ENCODE measurements around the gene TTC12. TPM values are rescaled to one million over a fixed set of nuclear protein-coding genes. Genes with fewer than 3 reads are reported as not detected.

The TTC12 gene
- total and polyA plus RNA-seq, 9 of the 15 experiments (the other 6 are each of a cell fraction or from before 2014, with no cell fraction given) = 5.1 to 19.9 (median 13.4) TPM

DNA sequence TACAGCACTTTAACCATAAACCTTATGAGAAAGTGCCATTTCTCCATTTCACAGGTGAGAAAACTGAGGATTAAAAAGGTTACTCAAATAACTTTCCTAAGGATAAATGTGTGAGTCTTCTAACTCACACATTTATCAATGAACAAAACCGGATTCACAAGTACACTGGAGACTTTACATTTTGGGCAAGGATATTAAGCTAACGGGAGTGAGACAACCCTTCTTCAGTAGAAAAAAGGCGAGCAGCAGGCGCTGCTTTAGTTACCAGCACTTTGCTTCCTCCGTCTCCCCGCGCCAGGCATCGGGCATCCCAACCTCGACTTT is 356 bp upstream of the TTC12 start:
- Histone ChIP-seq H3K4me2 (ENCODE audit: insufficient read depth, low read length) (peak overlapping the region; percentile 69), H3K9me3 (replicated peaks; ENCODE audit: control insufficient read depth, insufficient read depth, low read depth, low read length) (no peaks in the 10 kb centered on the region), H3K27me3 (ENCODE audit: control insufficient read depth in 2 of 2, insufficient read depth in 2 of 2, low read length in 2 of 2) (0 out of 5 replicates have a peak, but pooled peaks cover 0 to under 1% of the 10 kb centered on the region in 2 experiments), H3K9me1 (ENCODE audit: control insufficient read depth, insufficient read depth, low read length) (no peaks in the 10 kb centered on the region), H3K9ac (ENCODE audit: insufficient read depth in 1 of 2, low read depth in 2 of 2, low read length in 2 of 2) (no peak overlapping the region), H4K20me1 (replicated peaks; ENCODE audit: control insufficient read depth, insufficient read depth, low read length) (no peaks in the 10 kb centered on the region), H2AFZ (ENCODE audit: low read depth, low read length) (peak overlapping the region; percentile 92), H3K27ac (ENCODE audit: extremely low read depth, low read depth, low read length) (no peak overlapping the region), H3K4me1 (replicated peaks in 1 of 2; ENCODE audit: control insufficient read depth in 2 of 2, insufficient read depth in 2 of 2, low read length in 2 of 2) (peaks cover 5 to 8% of the 10 kb centered on the region in 2 experiments; a peak in 4 of 5 replicates), H3K79me2 (ENCODE audit: control insufficient read depth, insufficient read depth, low read length) (peaks cover 6% of the 10 kb centered on the region; the same call in 2 of the 3 replicates), H3K36me3 (ENCODE audit: control insufficient read depth, insufficient read depth, low read length) (no peaks in the 10 kb centered on the region), H3K4me3 (peak overlapping the region; percentile 83; the same call in 1 of the 2 replicates)
- ATAC-seq (no peak), FAIRE-seq (no peak), DNase-seq (ENCODE audit: extremely low read depth in 1 of 4, low spot score in 3 of 4) (no peak)
- in situ Hi-C loops (cut with MboI) (loop anchor here (25.0 kb wide), 2 partner anchors 223 to 948 kb away; no protein-coding TSS in a partner anchor), intact Hi-C loops (cut with micrococcal nuclease) (no loop called here)
- WGBS (ENCODE audit: insufficient coverage, low coverage, missing lambda C conversion rate) = 9% methylated on average over 9 of the region's 9 CpGs
- TSS peak; percentile 65 for BruUV-seq (replicated peaks)
- ChIA-PET POLR2A (interaction anchor here (0.6 to 1.3 kb wide), 3 partner anchors 9 to 43 kb away, joined by 3 to 4 read pairs (median 3); no protein-coding TSS in a partner anchor), CTCF (ENCODE audit: low intra/inter-chr PET ratio) (no interaction called here)
- TF ChIP-seq, protein P1, sequence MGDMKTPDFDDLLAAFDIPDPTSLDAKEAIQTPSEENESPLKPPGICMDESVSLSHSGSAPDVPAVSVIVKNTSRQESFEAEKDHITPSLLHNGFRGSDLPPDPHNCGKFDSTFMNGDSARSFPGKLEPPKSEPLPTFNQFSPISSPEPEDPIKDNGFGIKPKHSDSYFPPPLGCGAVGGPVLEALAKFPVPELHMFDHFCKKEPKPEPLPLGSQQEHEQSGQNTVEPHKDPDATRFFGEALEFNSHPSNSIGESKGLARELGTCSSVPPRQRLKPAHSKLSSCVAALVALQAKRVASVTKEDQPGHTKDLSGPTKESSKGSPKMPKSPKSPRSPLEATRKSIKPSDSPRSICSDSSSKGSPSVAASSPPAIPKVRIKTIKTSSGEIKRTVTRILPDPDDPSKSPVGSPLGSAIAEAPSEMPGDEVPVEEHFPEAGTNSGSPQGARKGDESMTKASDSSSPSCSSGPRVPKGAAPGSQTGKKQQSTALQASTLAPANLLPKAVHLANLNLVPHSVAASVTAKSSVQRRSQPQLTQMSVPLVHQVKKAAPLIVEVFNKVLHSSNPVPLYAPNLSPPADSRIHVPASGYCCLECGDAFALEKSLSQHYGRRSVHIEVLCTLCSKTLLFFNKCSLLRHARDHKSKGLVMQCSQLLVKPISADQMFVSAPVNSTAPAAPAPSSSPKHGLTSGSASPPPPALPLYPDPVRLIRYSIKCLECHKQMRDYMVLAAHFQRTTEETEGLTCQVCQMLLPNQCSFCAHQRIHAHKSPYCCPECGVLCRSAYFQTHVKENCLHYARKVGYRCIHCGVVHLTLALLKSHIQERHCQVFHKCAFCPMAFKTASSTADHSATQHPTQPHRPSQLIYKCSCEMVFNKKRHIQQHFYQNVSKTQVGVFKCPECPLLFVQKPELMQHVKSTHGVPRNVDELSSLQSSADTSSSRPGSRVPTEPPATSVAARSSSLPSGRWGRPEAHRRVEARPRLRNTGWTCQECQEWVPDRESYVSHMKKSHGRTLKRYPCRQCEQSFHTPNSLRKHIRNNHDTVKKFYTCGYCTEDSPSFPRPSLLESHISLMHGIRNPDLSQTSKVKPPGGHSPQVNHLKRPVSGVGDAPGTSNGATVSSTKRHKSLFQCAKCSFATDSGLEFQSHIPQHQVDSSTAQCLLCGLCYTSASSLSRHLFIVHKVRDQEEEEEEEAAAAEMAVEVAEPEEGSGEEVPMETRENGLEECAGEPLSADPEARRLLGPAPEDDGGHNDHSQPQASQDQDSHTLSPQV (IDR thresholded peaks at IDR 0.05) = peak; percentile 35
- TF ChIP-seq KAT7 (CRISPR knock-in tag; IDR thresholded peaks at IDR 0.05; ENCODE audit: borderline replicate concordance) (peak; percentile 61; the same call in 1 of the 2 replicates), BRD9 (IDR thresholded peaks at IDR 0.05; ENCODE audit: low read depth, partially characterized antibody) (no peak), CBX8 (IDR thresholded peaks at IDR 0.05; ENCODE audit: borderline replicate concordance, extremely low read depth, low read depth, low read length, poor library complexity, severe bottlenecking) (no peak), L3MBTL2 (IDR thresholded peaks at IDR 0.05) (peak; percentile 95)
- TF ChIP-seq, protein P2, sequence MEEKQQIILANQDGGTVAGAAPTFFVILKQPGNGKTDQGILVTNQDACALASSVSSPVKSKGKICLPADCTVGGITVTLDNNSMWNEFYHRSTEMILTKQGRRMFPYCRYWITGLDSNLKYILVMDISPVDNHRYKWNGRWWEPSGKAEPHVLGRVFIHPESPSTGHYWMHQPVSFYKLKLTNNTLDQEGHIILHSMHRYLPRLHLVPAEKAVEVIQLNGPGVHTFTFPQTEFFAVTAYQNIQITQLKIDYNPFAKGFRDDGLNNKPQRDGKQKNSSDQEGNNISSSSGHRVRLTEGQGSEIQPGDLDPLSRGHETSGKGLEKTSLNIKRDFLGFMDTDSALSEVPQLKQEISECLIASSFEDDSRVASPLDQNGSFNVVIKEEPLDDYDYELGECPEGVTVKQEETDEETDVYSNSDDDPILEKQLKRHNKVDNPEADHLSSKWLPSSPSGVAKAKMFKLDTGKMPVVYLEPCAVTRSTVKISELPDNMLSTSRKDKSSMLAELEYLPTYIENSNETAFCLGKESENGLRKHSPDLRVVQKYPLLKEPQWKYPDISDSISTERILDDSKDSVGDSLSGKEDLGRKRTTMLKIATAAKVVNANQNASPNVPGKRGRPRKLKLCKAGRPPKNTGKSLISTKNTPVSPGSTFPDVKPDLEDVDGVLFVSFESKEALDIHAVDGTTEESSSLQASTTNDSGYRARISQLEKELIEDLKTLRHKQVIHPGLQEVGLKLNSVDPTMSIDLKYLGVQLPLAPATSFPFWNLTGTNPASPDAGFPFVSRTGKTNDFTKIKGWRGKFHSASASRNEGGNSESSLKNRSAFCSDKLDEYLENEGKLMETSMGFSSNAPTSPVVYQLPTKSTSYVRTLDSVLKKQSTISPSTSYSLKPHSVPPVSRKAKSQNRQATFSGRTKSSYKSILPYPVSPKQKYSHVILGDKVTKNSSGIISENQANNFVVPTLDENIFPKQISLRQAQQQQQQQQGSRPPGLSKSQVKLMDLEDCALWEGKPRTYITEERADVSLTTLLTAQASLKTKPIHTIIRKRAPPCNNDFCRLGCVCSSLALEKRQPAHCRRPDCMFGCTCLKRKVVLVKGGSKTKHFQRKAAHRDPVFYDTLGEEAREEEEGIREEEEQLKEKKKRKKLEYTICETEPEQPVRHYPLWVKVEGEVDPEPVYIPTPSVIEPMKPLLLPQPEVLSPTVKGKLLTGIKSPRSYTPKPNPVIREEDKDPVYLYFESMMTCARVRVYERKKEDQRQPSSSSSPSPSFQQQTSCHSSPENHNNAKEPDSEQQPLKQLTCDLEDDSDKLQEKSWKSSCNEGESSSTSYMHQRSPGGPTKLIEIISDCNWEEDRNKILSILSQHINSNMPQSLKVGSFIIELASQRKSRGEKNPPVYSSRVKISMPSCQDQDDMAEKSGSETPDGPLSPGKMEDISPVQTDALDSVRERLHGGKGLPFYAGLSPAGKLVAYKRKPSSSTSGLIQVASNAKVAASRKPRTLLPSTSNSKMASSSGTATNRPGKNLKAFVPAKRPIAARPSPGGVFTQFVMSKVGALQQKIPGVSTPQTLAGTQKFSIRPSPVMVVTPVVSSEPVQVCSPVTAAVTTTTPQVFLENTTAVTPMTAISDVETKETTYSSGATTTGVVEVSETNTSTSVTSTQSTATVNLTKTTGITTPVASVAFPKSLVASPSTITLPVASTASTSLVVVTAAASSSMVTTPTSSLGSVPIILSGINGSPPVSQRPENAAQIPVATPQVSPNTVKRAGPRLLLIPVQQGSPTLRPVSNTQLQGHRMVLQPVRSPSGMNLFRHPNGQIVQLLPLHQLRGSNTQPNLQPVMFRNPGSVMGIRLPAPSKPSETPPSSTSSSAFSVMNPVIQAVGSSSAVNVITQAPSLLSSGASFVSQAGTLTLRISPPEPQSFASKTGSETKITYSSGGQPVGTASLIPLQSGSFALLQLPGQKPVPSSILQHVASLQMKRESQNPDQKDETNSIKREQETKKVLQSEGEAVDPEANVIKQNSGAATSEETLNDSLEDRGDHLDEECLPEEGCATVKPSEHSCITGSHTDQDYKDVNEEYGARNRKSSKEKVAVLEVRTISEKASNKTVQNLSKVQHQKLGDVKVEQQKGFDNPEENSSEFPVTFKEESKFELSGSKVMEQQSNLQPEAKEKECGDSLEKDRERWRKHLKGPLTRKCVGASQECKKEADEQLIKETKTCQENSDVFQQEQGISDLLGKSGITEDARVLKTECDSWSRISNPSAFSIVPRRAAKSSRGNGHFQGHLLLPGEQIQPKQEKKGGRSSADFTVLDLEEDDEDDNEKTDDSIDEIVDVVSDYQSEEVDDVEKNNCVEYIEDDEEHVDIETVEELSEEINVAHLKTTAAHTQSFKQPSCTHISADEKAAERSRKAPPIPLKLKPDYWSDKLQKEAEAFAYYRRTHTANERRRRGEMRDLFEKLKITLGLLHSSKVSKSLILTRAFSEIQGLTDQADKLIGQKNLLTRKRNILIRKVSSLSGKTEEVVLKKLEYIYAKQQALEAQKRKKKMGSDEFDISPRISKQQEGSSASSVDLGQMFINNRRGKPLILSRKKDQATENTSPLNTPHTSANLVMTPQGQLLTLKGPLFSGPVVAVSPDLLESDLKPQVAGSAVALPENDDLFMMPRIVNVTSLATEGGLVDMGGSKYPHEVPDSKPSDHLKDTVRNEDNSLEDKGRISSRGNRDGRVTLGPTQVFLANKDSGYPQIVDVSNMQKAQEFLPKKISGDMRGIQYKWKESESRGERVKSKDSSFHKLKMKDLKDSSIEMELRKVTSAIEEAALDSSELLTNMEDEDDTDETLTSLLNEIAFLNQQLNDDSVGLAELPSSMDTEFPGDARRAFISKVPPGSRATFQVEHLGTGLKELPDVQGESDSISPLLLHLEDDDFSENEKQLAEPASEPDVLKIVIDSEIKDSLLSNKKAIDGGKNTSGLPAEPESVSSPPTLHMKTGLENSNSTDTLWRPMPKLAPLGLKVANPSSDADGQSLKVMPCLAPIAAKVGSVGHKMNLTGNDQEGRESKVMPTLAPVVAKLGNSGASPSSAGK (IDR thresholded peaks at IDR 0.05) = peak; percentile 91
